ENCODE measurements around the gene TNFAIP6.

DNA sequence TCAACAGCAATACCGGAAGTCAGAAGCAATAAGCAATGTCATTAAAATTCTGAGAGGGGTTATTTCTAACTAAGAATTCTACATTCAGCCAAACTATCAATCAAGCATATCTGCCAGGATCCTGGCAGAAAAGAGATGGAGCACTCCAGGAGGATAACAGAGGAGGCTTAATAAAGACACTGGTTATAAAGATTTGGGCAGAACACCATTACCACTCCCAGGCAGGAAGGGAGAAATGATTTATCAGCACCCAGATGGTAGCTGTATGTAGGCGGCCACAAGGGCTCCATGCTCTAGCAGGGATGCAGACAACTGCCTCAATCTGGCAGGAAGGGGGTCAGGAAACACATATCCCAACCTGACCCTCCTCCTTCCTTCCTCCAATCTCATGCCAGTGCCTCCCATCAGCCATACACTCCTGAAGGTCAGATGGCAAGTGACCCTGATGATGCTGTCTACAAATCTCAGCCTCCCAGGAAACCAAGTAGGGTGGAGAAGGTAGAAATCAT, 20.5 kb upstream of the TNFAIP6 start:
- TF ChIP-seq POLR2A (IDR thresholded peaks at IDR 0.05) = no peak
- TF ChIP-seq CTCF (IDR thresholded peaks at IDR 0.05) = no peak
- no peak for TF ChIP-seq POLR2AphosphoS5 (IDR thresholded peaks at IDR 0.05)
- TF ChIP-seq EP300 (IDR thresholded peaks at IDR 0.05) = no peak
